Activated T-cell treated with anti-CD3 and anti-CD28 coated beads, Interleukin-2, amount 50 U/mL, for 48 hours (primary cell): Measurements from ENCODE around the gene CACNA1C.

Experiments
- DNase-seq, 2 experiments: peaks; one replicate each; pipeline ENCODE4 v3.0.0-alpha.2; 2020

CACNA1C gene

DNA sequence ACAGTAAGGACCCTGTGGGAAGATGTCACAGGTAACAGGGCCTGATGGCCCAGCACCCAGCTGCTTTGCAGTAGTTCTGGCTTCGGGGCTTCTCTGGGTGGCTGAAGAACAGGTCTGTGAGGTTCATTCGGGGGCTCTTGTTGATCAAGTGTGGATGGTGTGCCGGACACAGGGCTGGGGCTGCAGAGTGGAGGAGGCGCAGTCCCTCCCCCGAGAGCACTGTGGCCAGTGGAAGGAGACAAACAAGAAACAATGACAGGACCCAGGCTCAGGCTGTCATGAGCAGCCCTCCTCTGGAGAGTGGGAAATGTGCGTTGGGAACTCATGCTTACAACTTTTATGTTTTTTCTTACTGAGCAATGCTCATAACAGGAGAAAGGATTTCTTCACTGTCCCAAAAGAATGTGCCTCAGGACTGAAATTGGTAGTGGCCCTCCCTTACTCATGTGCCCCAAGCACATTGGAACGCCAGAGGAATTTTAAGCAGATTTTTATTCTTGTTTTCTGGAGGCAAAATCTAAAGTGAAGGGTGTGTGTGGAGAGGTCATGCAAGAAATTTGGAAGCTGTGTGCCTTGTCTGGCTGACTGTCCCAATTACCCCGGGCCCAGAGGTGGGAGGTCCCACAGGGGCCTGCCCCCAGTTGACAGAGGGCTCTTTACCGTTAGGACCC is 233.8 kb downstream of the CACNA1C start:
- no peak for DNase-seq

GRCh38 chr12:2287151-2287550 is 234.4 kb downstream of the CACNA1C start:
- DNase-seq, result no peak

GRCh38 chr12:2287589-2287988 is 234.8 kb downstream of the CACNA1C start:
- no peak for DNase-seq

DNA sequence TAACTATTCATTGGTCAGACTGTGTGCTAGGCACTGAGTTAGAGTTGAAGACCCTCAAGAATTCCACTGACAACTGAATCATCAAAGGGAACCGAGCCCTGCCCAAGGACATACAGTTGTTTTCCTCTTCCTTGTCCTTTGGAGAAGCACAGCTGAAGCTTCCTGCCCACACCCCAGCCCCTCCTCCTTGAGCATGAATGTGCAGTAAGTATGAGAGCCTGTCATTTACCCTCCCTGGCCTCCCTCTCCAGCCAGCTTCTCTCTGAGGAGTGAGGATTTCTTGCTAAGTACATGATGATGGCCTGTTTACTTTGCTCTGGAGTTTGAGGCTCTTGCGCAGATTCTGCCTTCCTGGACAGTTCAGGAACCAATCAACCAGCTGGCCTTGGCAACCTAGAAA is 235.2 kb downstream of the CACNA1C start:
- no peak for DNase-seq

DNA sequence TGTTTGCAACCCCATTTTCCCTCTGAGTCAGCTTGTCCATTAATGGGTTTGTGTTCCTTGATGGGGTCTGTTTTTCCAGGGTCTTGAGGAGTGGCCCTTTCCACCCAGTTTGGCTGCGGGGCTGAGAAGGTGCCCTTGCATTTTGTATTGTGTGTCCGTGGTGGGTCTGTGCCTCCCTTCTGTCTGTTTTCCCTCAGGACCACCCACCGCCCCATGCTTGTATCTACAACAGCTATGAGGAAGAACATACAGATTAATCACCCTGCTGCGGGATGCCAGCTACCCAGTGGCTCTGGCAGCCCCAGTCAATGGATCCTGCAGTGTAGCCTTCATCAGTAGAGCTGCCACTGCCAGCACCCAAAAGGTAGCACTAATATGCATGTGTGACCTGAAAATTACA is 235.7 kb downstream of the CACNA1C start:
- DNase-seq, result no peak

GRCh38 chr12:2288875-2289274 is 236.1 kb downstream of the CACNA1C start:
- no peak for DNase-seq

DNA sequence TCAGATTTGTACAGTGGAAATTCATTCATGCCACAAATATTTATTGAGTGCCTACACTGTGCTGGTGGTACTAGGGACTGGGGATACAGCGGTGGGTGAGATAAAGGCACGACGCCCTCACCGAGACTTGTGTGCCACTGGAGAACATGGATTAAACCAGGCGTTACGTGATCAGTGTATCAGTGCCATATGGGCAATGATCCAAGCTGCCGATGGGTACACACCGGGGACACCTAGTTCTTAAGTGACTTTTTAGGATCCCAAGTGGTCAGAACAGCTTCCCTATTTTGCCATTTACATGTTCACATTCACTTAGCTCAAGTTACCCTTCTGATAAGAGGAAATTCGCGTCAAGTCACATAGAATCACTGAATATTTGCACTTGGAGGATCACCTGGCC is 236.7 kb downstream of the CACNA1C start:
- DNase-seq, result no peak

DNA sequence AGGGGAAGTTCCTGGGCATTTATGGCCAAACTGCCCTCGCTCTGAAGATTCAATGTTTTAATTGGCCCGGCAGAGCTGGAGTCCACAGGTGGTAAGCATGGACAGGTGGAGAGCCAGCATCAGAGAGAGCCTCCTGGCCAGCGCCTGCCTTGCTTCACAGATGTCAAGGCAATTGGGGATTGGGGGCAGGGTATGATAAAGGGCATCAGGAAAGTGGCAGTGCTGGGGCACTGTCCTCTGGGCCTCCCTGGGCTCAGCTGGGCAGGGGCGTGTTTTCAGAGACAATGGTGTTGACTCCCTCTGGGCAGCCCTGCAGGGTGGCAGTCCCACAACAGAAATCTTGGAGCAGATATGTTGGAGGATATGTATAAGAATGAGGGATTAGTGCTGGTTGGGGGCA is 237.3 kb downstream of the CACNA1C start:
- no peak for DNase-seq

DNA sequence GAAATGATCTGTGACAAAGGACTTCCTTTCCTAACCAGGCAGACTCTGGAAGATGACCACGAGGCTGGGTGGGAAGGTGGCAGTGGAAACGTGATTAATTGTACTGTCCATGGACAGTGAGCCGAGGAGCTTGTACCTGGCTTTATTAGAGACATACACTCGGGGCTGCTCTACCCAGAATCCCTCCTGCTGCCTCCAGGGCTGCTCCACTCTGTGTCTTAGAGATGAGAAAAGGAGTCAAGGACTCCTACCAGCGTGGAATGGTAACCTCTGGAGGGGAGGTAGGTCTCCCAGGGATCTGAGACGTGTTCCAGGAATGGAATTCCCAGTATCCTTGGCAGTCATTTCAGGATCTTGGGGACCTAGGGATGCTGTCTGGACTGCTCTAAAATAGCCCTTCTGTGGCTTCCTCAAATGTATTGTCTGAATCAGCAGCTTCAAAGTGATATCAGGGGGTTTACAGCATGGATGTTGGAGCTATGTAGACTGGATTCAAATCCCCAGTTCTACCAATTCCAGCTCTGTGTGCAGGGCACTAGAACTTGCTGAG is 237.8 kb downstream of the CACNA1C start:
- DNase-seq, result no peak

DNA sequence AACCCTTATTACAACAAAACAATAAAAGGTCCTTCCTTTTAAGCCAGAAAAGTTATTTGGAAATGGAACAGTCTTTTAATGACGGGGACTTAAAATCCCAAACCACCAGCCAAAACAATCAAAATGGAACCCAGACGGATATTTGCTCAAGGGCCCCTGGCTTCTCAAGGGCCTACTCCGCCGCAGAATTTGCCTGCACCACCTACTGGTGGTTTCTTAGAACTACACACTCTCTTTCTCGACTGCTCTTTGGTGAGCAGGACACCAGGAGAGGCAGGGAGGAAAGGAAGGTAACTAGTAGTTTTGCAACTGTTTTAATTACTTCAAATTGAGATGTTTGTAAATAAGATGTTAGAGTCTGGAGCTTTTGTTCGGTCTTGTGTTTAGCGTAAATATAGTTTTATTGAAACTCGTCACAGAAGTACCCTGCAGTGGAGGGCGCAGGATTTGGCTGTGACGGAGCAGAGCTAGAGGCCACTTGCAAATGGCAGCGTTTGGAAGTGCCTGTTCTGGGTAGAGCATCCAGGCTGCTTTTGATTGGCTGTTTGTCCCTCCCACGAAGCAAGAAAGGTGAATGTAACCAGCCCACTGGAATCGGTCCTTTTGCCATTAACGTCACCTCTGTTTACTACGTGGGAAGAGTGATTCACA is 238.5 kb downstream of the CACNA1C start:
- DNase-seq, result peak; percentile 47 to 49

DNA sequence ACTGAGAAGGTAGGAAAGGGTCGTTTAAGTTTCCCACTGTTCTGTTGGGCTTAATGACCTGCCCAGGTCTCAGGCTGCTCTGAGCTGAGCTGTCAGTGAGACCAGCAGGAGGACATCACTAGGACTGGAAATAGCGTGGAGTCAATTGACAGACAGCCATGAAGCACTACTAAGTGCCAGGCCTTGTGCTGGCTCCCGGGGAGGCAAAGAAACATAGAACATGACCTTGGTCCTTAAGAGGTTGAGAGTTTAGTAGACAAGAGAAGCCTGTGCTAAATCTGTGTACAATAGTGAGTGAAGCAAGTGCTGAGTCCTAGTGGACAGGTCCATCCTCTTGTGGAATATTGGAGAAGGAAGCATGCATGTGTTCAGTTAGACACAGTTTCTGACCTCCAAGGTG is 239.2 kb downstream of the CACNA1C start:
- DNase-seq, result no peak

- no peak for DNase-seq
These were observed 239.8 kb downstream of the CACNA1C start for GRCh38 chr12:2292560-2292959.

- DNase-seq, result no peak
These were observed 242.1 kb downstream of the CACNA1C start for GRCh38 chr12:2294651-2295475.

DNA sequence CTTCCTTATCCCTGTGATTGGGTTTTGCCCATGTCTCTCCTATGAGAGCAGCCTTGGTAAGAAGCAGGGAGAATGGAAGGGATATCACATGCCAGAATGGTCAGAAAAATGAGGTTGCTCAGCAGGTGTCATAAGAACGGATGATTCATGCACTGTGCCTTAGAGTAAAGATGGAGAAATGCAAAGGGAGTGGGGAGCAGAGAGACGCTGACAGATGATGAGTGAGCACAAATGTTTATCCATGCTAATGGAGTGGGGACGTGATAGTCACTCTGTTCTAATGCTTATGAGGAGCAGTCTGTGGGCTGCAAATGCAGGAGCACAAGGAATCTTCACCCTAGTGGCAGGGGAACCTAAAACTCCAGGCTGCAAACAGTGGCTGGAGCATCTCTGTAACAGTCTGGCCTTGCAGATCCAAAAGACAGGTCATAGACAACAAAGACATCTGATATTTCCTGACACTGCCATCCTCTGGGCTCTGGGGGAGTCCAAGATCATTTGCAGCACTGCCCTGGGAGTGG is 243.2 kb downstream of the CACNA1C start:
- no peak for DNase-seq

- no peak for DNase-seq
These were observed 244.2 kb downstream of the CACNA1C start for GRCh38 chr12:2297004-2297403.

- DNase-seq, result no peak
These were observed 244.9 kb downstream of the CACNA1C start for GRCh38 chr12:2297658-2298057.

- DNase-seq, result no peak
These were observed 245.9 kb downstream of the CACNA1C start for GRCh38 chr12:2298556-2299200.

GRCh38 chr12:2299206-2299605 is 246.4 kb downstream of the CACNA1C start:
- DNase-seq, result peak in 1 of 2 experiments; percentile 22

DNA sequence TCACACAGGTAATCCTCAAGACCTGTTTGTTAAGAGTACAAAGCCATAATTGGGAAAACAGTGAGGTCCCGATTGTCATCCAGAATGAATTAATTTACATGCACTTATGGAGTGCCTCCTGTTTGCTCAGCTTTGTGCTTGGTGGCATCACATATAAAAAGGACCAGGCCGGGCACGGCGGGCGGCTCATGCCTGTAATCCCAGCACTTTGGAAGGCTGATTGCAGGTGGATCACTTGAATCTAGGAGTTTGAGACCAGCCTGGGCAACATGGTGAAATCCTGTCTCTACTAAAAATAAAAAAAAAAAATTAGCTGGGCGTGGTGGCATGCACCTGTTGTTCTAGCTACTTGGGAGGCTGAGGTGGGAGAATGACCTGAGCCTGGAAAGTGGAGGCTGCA is 247.4 kb downstream of the CACNA1C start:
- DNase-seq, result no peak

DNA sequence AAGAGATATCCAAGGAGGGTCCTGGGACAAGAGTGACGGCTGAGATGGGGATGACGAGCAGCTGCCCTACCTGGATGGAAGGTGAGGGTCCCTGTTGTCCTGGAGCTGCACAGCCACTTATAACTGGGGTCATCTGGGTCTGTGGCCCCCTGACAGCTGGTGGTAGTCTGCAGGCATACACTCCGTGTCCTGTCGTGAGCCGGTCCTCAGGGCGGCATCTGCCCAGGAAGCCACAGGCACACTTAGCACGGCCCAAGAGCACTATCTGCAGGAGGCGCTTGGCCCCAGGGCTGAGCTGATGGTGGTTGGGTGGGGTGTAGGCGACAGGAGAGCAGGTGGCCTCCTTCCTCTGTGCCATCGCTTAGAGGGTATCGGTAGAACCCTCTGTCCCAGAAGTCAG is 248.1 kb downstream of the CACNA1C start:
- DNase-seq, result no peak

GRCh38 chr12:2301531-2302461 is 249.0 kb downstream of the CACNA1C start:
- no peak for DNase-seq
